ENCODE data around the gene THADA.
A peak's percentile ranks its signal among the peaks of the same experiment; 100 is the strongest.
"Not testable (repeated sequence)": the region's sequence is repeated elsewhere in the genome, so short reads cannot be mapped to it uniquely, and the experiment has no call there.

The THADA gene

DNA sequence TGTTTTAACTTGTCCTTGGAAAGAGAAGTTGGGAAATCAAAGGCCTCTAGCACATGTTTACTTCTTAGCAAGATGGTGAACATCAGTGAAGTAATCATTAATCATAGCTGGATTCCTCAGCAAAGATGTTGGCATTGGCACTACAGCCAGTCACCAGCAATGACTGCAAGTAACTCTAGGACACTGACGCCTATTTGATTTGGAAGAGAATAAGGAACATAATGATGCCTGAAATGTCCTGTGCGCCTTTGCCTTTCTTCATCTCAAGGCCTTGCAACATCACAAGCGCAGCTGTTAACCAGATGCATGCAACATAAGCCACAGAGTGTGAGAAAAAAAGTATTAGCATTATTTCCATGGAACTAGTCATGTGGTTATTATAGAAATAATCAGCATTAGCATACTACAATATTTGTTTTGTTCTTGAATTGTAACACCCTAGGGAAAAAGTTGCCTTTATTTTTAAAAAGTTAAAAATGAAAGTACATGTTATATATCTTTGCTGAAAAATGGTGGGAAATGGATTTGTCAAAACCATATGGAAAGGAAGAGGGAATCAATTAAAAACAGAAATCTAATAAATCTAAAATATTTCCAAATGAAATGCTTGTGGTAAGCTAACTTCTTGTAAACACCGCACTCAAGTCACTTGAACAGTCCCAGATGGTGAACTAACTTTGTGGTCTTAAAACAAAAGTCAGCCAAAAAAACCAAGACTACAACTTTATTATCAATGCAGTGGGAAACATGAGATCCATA lies 55.6 kb downstream of the THADA start:
- peak in 1 of 2 donors; percentile 53 for DNase-seq

DNA sequence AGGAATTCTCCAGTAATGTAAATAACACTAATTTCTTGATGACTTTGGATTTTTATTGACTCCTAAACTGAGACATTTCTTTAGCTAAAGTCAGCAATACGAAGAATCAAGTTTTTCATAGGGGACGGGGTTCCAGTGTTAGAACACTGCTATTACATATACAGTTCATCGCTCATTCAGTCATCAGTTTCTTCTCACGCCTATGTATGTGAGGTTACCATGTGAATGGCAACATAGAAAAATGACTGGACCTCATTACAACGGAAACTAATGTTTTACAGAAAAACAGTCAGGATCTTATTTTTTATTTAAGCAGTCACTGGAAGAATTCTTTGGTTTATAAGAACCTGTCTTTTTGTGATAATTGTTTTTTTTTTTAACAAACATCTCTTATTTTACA lies 56.4 kb downstream of the THADA start:
- no peak for DNase-seq

DNA sequence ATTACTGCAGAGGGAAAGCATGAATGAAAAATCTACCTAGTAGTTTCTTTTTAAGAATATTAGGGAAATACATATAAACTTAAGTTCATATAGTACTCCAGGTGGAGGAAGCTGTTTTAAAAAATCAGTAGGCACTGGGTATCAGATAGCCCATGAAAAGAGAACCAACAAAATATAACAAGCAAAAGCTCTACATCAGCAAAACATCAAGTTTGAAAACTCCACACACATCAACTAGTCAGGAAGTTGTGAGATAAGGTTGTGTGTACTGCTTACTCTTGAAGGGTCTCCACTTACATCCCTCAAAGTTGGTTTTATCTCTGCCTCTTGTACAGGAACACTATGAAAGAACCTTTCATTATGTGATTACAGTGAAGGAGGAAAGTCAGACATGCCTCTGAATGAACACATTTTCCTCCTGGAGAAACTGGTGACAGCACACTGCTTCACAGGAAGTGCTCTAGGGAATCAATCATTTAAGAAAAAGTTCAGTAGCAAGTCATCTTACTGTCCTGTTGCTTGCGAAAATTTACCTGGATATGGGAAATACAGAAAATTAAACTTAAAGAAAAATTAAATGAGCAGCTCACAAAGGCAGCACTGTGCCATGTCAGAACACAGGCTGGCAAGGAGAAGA lies 57.7 kb downstream of the THADA start:
- DNase-seq: no peak

DNA sequence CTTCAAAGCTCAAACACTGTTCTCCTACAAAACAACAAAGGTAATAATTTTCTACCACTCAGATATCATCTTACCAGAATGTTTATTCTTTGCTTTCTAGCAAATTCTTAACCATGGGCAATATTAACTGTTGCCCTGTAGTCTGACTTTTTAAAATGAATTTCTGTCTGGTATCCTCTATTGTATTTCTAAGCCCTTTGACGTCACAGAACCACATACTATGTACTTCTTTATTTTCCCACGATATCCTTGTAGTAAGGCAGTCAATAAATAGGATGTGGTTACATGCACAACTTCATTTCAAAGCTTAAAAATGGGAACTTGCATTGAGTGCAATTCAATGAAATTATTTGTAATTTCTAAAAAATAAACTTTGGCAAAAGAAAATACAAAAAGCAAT lies 58.7 kb downstream of the THADA start:
- DNase-seq: peak in 1 of 2 donors; percentile 24

DNA sequence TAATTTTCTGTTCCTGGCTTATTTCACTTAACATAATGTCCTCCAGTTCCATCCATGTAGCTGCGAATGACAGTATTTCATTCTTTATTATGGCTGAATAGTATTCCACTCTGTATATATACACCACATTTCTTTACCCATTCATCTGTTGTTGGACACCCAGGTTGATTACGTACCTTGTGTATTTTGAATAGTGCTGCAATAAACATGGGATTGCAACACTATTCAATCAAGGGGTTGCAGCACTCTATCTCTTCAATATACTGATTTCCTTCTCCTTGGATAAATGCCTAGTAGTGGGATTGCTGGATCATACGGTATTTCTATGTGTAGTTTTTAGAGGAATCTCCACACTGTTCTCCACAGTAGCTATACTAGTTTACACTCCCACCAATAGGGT lies 61.3 kb downstream of the THADA start:
- DNase-seq: no peak

DNA sequence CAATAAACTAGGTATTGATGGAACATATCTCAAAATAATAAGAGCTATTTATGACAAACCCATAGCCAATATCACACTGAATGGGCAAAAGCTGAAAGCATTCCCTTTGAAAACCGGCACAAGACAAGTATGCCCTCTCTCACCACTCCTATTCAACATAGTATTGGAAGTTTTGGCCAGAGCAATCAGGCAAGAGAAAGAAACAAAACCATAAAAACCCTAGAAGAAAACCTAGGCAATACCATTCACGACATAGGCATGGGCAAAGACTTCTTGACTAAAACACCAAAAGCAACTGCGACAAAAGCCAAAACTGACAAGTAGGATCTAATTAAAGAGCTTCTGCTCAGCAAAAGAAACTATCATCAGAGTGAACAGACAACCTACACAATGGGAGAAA lies 63.3 kb downstream of the THADA start:
- not testable (repeated sequence) for DNase-seq

DNA sequence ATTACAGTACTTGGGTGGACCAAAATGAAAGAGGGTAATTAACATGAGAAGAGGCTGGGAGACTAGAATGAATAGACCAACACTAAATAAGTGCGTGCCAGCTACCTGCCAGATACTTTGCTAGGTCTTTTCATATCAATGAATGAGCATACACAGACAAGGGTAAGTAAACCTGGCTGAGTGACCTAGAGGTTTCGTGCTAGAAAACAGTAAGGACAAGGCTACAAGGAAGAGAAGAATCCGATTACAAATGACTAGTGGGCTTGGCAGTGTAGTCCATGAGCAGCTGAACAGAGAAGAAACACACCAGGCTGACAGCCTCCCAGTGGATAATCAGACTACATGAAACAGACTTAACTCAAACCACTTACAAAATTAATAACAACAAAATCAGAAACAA lies 64.6 kb downstream of the THADA start:
- no peak for DNase-seq

DNA sequence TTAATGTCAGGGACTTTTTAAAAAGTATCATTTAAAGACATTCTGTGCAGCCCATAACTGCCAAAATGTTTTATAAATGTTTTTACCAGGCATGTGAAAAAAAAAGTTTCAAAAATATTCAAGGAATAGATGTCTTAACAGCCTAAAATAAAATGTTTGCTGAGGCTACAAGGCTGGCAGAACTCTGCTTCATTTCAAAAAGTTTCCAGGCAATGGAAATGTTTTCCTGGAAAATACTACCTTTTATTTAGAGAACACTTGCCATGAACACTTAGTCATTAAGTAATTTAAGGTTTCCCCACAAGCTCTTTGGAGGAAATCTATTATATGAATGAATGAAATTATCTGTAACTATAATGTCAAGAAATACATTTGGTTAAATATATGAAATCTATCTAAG lies 68.8 kb downstream of the THADA start:
- DNase-seq: no peak

DNA sequence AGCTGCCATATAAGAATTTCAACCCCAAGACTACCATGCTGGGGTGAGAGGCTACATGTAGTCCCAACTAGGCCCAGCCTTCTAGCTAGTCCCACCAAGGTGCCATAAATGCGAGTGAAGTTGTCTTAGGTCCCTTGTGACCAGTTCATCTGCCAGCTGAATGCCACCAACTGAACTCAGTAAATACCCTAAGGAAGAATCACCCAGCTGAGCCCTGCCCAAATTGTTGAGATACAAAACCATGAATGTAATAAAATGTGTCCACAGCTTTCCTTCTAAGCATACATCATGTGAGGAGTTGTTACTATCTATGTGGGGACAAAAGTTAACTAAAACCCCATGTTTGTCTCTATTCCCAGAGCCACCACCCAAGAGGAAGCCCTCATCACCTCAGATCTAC lies 70.3 kb downstream of the THADA start:
- no peak for DNase-seq

DNA sequence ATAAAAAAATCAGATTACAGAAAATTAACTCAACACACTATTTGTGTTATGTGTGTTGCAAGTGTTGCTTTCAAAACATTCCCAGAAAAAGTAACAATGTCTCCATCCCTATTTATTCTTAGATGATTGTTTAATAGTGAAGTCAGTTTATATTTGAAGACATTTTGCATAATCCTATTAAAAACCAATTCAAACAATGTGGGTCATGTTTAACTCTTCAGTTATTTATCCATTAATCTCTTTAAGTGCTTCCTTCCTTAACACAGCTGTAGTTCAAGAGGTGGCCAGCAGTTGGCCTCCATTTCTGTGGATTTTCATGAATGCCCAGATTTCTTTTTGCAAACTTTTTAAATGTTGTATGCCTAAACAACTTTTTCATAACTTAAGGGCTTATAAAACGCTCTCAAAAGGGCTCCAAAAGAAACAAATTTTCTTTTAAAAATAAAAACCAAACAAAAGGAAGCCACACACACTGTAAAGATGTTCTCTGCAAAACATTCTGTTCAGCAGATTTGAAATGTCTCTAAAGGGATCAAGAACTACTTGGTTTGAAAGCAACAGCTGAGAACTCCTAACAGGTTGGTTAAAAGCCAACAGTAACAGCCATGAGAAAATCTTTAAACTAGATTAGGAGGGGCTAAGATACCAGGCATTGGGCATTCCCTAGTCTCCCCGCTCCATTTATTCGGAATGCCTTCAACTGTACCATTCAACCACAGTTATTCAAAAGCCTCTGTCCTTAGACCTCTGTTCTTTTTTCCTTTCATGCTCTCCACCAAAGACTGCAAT lies 71.5 kb downstream of the THADA start:
- no peak for DNase-seq

DNA sequence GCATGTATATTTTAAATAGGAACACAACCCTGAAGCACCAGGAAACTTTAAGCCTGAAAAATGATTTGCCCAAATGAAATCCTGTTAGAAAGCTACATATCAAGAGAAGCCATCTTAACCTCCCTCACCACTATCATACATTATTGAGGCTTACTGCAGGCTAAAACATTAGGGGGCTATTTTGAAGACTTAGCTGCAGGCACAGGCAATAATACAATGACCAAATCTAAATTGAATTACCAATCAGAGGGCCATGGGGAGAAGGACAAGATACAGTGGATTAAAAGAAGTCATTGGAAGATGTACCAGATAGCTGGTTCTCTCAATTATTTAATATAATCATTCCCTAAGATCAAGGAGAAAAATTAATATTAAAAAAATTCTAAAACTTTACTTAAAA lies 73.7 kb downstream of the THADA start:
- no peak for DNase-seq

DNA sequence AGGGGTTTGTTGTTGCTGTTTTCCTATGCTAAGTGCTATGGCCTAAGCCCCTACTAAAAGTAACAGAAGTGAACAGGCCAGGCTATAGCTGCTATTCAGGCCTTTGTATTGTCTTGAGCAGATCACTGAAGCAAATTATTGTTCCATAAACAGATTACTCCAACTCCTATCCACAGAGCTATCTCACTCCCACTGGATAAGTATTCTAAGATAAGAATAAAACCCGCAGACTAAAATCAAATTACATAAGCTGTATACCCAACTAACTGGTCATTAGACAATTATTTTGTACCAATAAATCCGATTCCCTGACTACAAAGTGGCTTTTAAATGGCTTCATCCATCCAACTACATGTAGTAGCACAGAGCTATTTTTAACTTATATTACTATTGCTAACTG lies 74.3 kb downstream of the THADA start:
- DNase-seq: no peak

DNA sequence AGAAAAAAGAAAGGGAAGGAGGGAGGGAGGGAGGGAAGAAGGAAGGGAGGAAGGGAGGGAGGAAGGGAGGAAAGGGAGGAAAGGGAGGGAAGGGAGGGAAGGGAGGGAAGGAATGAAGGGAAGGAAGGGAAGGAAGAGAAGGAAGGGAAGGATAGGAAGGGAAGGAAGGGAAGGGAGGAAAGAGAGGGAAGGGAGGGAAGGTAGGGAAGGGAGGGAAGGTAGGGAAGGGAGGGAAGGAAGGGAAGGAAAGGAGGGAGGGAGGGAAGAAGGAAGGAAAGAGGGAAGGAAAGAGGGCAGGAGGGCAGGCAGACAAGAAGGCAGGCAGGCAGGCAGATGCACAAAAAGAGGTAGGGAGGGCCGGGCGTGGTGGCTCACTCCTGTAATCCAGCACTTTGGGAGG lies 74.9 kb downstream of the THADA start:
- no peak for DNase-seq

DNA sequence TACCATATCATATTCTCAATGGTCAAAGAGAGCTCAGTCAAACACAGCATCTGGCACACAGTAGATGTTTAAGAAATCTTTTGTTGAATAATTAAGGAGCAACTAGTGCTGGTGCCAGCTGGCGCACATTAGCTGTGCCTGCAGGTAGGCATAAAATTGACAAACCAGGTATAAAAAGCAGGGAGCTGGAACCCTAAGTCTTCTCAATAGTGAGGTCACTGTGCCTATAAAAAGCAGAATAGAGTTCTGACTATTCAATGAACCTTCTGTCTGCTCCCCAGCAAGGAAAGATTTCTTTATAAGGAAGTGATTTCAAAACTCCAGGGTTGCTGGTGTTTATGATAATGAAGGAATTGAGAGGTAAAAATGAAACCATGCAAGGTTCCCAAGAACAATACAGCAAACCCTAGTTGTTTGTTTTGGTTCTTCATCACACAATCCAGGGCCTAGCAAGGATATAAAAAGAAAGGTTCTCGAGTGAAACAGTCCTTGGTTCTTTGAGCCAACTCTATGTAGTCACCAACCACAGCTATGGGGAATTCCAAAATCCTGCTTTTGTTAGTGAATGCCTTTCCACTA lies 76.1 kb downstream of the THADA start:
- DNase-seq: no peak

DNA sequence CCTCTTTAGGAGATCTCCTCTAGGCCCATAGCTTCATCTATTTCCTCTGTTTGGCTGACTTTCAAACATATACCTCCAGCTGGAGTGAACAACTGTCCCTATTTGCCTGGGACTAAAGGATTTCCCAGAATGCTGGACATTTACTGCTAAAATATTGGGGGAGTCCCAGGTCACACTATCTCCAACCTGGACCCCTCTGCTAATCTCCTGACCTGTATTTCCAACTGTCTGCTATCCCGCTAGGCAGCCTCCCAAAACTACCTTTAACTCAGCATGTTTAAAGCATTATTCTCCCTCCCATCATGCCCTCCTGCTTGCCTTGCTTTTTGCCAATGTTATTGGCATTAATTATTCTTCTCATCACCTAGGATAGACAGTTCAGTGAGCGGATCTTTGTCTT lies 77.1 kb downstream of the THADA start:
- no peak for DNase-seq

DNA sequence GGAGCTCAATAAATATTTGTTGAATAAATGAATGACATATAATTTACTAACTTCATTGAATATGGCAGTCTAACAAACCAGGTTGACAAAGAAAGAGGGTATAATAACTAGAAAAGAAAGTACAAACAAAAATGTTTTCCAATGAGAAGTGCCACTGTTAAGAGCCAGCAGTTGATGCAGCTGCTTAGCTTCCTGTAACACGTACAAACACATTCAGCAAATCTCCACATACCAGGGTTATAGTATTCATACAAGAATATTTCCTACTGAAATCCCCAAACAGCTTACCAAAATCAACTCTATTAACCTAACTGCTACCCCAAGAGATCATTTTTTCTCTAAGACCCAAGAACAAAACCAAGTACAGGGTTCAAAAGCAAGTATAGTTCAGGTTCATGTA lies 77.7 kb downstream of the THADA start:
- no peak for DNase-seq

DNA sequence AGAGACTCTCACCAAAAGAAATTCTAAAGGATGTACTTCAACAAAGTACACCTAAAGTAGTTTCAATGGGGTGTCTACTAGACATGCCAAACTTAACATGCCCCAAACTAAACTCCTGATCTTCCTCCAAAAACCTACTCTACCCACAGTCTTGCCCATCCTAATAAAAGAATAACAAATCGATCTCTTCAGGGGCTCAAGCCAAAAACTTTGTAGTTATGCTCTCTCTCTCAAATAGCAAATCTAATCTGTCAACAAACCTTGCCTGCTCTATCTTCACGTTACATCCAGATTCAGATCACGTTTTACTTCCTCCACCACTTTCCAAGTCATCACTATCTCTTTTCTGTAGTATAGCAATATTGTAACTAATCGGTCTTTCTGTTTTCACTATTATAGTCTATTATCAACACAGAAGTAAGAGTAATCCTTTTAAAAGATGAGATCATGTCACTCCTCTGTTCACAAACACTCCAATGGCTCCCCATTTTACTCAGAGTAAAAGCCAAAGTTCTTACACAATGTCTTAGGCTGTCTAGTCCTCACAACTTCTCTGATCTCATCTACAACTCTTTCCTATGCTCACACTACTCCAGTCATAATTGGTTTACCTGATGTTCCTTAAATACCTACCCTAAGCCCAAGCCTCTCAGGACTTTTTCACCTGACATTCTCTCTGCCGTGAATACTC lies 79.9 kb downstream of the THADA start:
- DNase-seq: no peak

DNA sequence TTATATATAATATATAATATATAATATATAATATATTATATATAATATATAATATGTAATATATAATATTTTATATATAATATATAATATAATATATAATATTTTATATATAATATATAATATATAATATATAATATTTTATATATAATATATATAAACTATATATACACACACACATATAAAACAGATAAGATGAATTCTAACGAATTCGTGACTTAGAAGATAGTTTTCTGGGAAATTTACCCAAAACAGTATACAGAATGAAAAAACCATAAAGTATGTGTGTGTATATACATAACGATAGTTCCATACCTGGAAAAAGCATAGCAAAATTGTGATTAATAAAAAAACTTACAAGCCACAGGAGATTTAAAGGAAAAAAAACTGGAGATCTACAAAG lies 80.6 kb downstream of the THADA start:
- DNase-seq: no peak

DNA sequence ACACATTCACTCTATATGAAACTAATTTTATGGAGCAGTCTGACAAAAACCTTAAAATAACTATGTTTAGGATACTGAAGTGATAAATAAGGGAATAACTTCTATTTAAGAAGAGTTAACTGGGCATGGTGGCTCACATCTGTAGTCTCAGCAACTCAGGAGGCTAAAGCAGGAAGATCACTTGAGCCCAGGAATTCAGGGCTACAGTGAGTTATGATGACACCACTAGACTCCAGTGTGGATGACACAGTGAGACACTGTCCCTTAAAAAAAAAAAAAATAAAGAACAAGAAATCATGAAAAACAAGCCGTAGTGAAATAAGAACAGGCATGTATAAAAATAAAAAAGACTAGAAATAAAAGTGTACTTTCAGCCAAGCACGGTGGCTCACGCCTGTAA lies 82.0 kb downstream of the THADA start:
- no peak for DNase-seq

DNA sequence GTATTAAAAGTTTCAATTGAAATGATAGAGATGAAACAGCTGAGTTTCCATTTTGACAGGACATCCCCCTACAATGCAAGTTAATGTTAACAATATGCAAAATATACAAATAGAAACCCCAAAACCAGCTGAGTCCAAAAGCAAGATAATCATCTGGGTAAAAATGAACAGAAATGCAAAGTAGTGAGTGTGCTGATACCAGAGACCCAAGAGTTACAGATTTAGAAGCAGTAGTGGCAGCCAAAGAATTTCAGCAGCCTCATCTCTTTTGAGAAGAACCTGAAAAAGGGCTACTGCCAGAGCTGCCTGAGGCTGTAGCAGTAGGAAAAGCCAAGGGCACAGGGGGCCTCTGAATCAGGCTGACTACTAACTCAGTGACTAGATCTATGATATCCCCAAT lies 82.6 kb downstream of the THADA start:
- DNase-seq: no peak

DNA sequence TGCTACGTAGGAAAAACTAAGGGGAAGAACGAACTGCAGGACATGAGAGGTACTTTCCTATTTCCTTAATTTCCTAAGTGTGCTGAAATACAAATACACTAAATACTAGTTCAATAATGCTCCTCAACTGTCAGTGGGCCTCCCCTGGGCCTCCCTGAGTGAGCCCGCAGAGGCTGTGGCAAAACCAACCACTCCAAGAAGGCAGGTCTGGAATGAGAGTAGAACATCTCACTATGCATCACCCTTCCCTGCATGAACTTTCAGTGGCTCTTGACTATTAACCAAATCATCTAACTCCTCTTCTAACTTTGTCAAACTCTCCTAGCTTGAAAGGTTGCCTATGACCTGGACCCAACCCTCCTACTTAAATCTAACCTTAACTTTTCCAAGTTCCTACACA lies 84.6 kb downstream of the THADA start:
- DNase-seq: no peak

DNA sequence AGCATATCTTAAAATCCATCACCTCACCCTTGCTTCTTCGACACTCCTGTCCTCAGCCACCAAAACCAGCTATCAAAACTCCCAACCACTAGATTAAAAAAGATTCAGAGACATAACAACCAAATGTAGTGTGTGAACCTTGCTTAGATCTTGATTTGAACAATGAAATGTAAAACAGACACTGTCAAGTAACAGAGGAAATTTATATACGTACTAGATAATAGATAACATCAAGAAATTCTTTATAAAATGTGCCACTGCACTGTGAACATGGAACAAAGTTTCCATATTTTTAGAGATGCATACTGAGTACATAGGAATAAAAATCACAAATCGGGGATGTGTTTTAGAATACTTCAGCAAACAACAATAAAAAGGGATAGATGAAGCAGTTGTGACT lies 86.0 kb downstream of the THADA start:
- peak in 1 of 2 donors; percentile 5 for DNase-seq

DNA sequence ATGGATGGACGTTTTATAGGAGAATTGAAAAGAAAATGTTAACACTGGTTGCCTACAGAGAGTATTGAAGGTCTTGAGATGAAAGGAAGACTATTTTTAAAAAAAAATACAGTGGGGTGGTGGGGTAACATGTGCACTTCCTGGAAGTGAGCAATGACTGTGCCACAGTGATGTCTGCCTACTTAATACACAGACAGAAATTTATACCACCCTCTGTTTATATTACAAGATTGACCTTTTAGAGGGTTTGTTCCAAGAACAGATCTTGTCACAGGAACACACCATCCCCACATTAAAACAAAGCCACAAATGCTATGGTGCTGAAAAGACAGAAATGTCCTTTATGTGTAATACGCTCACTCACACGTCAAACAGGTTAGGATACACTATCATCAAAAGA lies 87.6 kb downstream of the THADA start:
- DNase-seq: peak in 1 of 2 donors; percentile 30
